Measurements from ENCODE around the gene RECQL5.

Gene RECQL5

DNA sequence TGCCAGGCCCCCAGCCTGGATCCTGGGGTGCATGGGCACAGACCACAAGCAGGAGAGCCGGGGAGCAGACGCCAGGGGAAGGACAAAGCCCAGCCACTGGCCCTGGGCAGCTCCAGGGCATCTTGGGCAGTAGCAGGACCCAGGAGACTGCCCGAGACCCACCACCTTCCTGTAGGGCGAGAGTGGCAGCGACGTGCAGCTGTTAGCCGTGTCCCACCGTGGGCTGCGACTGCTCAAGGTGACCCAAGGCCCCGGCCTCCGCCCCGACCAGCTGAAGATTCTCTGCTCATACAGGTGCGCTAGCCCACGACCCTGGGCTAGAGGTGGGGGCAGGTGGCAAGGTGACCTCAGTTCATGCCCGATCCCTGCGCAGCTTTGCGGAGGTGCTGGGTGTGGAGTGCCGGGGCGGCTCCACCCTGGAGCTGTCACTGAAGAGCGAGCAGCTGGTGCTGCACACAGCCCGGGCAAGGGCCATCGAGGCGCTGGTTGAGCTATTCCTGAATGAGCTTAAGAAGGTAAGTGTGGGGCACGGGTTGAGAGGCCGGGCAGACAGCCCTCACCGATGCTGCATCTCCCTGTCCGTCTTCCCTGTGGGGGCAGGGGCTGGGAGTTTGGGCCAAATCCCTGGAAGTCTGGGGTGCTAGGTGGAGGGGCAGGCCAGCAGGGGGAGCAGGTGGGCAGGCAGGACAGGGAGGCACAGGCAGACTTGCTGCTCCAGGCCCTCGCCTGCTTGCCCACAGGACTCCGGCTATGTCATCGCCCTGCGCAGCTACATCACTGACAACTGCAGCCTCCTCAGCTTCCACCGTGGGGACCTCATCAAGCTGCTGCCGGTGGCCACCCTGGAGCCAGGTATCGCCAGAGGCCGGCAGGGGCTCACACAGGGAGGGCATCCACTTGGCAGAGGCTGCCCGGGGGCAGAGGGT, 47.2 kb downstream of the RECQL5 start:
- Histone ChIP-seq H3K4me3 (ENCODE audit: low read length) (no peak overlapping the region), H3K9ac (ENCODE audit: low read length) (no peak overlapping the region), H3K9me3 (ENCODE audit: insufficient read depth, low read length) (no peaks in the 10 kb centered on the region), H3K36me3 (replicated peaks; ENCODE audit: low read depth, low read length) (no peaks in the 10 kb centered on the region), H4K20me1 (ENCODE audit: insufficient read depth, low read length) (no peaks in the 10 kb centered on the region), H2AFZ (ENCODE audit: low read depth, low read length) (no peak overlapping the region), H3K4me1 (ENCODE audit: low read length) (no peaks in the 10 kb centered on the region), H3K4me2 (ENCODE audit: low read length) (no peak overlapping the region), H3K27me3 (ENCODE audit: low read depth, low read length) (no peaks in the 10 kb centered on the region), H3K27ac (ENCODE audit: low read length) (no peak overlapping the region), H3K79me2 (ENCODE audit: low read length) (no peaks in the 10 kb centered on the region)
- no peak for TF ChIP-seq EZH2phosphoT487 (IDR thresholded peaks at IDR 0.05; ENCODE audit: low read depth)
- TF ChIP-seq, protein P1, sequence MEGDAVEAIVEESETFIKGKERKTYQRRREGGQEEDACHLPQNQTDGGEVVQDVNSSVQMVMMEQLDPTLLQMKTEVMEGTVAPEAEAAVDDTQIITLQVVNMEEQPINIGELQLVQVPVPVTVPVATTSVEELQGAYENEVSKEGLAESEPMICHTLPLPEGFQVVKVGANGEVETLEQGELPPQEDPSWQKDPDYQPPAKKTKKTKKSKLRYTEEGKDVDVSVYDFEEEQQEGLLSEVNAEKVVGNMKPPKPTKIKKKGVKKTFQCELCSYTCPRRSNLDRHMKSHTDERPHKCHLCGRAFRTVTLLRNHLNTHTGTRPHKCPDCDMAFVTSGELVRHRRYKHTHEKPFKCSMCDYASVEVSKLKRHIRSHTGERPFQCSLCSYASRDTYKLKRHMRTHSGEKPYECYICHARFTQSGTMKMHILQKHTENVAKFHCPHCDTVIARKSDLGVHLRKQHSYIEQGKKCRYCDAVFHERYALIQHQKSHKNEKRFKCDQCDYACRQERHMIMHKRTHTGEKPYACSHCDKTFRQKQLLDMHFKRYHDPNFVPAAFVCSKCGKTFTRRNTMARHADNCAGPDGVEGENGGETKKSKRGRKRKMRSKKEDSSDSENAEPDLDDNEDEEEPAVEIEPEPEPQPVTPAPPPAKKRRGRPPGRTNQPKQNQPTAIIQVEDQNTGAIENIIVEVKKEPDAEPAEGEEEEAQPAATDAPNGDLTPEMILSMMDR (IDR thresholded peaks at IDR 0.05; ENCODE audit: low read depth, low read length): peak; percentile 53

DNA sequence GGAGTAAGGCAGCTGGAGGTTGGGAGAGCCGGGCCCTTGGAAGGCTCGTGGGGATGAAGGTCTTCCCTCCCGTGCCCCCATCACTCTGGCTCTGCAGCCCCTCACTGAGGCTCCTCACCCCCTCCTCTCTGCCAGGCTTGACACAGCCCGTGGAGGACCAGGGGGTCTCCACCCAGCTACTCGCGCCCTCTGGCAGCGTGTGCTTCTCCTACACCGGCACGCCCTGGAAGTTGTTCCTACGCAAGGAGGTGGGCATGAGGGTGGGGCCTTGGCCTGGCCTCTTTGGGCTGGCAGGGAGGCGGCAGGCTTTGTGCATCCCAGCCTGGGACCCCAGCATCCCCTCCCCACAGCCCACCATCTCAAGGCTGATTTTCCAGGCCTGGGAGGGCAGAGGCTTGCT, 49.3 kb downstream of the RECQL5 start:
- Histone ChIP-seq H3K27ac (ENCODE audit: low read length) (no peak overlapping the region), H3K36me3 (replicated peaks; ENCODE audit: low read depth, low read length) (no peaks in the 10 kb centered on the region), H3K4me3 (ENCODE audit: low read length) (no peak overlapping the region), H3K79me2 (ENCODE audit: low read length) (no peaks in the 10 kb centered on the region), H3K4me2 (ENCODE audit: low read length) (no peak overlapping the region), H2AFZ (ENCODE audit: low read depth, low read length) (no peak overlapping the region), H3K27me3 (ENCODE audit: low read depth, low read length) (no peaks in the 10 kb centered on the region), H3K4me1 (ENCODE audit: low read length) (no peaks in the 10 kb centered on the region), H4K20me1 (ENCODE audit: insufficient read depth, low read length) (no peaks in the 10 kb centered on the region), H3K9me3 (ENCODE audit: insufficient read depth, low read length) (no peaks in the 10 kb centered on the region), H3K9ac (ENCODE audit: low read length) (no peak overlapping the region)
- no peak for TF ChIP-seq EZH2phosphoT487 (IDR thresholded peaks at IDR 0.05; ENCODE audit: low read depth)
- TF ChIP-seq, protein P1 (IDR thresholded peaks at IDR 0.05; ENCODE audit: low read depth, low read length): no peak

DNA sequence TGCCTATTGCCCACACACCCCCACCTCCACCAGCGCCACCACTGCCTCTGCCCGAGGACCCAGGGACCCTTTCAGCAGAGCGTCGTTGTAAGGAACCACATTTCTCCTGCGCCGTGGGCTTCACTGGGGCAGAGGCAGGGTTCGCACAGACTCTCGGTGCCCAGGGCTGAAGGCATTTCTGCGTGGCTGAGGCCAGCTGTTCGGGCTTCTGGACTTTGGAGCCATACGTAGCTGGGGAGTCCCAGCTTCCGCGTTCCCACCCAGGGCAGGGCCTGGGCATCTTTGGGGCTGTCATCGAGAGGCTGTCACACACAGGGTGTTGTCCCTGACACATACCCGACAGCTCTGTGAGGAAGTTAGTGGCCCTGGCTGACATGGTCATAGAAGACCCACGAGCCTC, 49.7 kb downstream of the RECQL5 start:
- Histone ChIP-seq H3K27ac (ENCODE audit: low read length) (no peak overlapping the region), H3K36me3 (replicated peaks; ENCODE audit: low read depth, low read length) (no peaks in the 10 kb centered on the region), H3K4me3 (ENCODE audit: low read length) (no peak overlapping the region), H3K4me1 (ENCODE audit: low read length) (no peaks in the 10 kb centered on the region), H3K4me2 (ENCODE audit: low read length) (no peak overlapping the region), H3K9ac (ENCODE audit: low read length) (no peak overlapping the region), H2AFZ (ENCODE audit: low read depth, low read length) (no peak overlapping the region), H3K79me2 (ENCODE audit: low read length) (no peaks in the 10 kb centered on the region), H3K27me3 (ENCODE audit: low read depth, low read length) (no peaks in the 10 kb centered on the region), H4K20me1 (ENCODE audit: insufficient read depth, low read length) (no peaks in the 10 kb centered on the region), H3K9me3 (ENCODE audit: insufficient read depth, low read length) (no peaks in the 10 kb centered on the region)
- no peak for TF ChIP-seq EZH2phosphoT487 (IDR thresholded peaks at IDR 0.05; ENCODE audit: low read depth)
- TF ChIP-seq, protein P1 (IDR thresholded peaks at IDR 0.05; ENCODE audit: low read depth, low read length): no peak

DNA sequence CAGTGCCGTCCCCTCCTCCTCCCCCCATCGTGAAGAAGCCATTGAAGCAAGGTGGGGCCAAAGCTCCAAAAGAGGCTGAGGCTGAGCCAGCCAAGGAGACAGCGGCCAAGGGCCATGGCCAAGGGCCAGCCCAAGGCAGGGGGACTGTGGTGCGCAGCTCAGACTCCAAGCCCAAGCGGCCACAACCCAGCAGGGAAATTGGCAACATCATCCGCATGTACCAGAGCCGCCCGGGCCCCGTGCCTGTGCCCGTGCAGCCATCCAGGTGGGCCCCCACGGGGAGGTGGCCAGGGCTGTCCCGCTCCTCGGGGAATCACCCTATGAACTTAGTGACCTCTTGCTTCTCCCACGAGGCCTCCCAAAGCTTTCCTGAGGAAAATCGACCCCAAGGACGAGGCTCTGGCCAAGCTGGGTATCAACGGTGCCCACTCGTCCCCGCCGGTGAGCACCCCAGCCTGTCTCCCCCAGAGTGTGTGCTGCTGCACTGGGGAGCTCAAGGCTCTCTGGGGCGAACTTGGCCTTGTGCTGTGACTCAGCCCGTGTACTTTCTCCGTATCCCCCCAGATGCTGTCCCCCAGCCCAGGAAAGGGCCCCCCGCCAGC, 50.3 kb downstream of the RECQL5 start:
- H3K27ac ChIP-seq (ENCODE audit: low read length): no peak overlapping the region
- H3K79me2 ChIP-seq (ENCODE audit: low read length): no peaks in the 10 kb centered on the region
- no peak overlapping the region for H2AFZ ChIP-seq (ENCODE audit: low read depth, low read length)
- no peaks in the 10 kb centered on the region for H3K36me3 ChIP-seq (replicated peaks; ENCODE audit: low read depth, low read length)
- no peak overlapping the region for H3K4me3 ChIP-seq (ENCODE audit: low read length)
- H3K9ac ChIP-seq (ENCODE audit: low read length): no peak overlapping the region
- TF ChIP-seq, protein P1 (IDR thresholded peaks at IDR 0.05; ENCODE audit: low read depth, low read length): no peak
- no peak for TF ChIP-seq EZH2phosphoT487 (IDR thresholded peaks at IDR 0.05; ENCODE audit: low read depth)
- H3K4me2 ChIP-seq (ENCODE audit: low read length): no peak overlapping the region
- no peaks in the 10 kb centered on the region for H3K9me3 ChIP-seq (ENCODE audit: insufficient read depth, low read length)
- no peaks in the 10 kb centered on the region for H4K20me1 ChIP-seq (ENCODE audit: insufficient read depth, low read length)
- H3K4me1 ChIP-seq (ENCODE audit: low read length): no peaks in the 10 kb centered on the region
- H3K27me3 ChIP-seq (ENCODE audit: low read depth, low read length): no peaks in the 10 kb centered on the region
